Activated CD8-positive, alpha-beta memory T cell treated with anti-CD3 and anti-CD28 coated beads for 4 hours (primary cell): Measurements from ENCODE around the gene SLC41A3.

Experiments used
- DNase-seq, 2 donors: peaks; one replicate each; pipeline ENCODE4 v3.0.0-alpha.2; 2020; ENCODE audit warnings: low read depth in 2 of 2

The SLC41A3 gene

DNA sequence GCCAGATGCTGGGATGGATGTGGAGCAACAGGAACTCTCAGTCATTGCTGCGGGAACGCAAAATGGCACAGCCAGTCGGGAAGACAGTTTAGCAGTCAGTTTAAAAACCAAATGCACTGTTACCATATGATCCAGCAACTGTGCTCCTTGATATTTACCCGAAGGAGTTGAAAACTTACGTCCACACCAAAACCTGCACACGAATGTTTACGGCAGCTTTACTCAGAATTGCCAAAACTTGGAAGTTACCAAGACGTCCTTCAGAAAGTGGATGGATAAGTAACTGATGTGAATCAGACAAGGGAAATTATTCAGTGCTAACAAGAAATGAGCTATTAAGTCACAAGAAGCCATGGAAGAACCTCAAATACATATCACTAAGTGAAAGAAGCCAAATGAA is 36.1 kb upstream of the SLC41A3 start:
- DNase-seq, result no peak

DNA sequence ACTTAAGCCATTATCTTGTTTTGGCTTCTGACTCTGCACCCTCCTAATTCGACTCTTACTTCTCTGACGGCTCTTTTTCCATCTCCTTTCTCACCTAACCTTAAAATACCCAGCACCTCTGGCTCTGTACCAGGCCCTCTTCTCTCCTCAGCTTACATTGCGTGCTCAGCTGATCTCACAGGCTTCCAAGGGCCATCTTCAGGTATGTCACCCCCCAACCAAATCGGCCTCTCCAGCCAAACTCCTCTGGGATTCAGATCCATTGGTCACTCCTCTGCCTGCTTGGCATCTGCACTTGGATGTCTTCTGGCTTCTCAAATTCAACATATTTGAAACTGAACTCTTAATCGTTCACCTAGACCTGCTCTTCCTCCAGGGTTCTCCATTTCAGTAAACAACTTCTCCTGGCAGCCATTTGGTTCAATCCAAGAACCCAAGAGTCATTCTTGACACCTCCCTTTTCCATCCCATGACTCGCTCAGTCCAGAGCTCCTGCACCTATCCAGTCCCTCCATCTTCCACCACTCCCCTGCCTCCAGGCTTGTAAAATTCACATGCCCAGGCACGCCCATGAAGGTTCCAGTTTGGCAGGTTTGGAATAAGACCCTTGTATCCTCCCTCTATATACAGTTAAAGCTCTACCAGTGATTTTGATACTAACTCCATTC is 35.2 kb upstream of the SLC41A3 start:
- DNase-seq, result no peak

DNA sequence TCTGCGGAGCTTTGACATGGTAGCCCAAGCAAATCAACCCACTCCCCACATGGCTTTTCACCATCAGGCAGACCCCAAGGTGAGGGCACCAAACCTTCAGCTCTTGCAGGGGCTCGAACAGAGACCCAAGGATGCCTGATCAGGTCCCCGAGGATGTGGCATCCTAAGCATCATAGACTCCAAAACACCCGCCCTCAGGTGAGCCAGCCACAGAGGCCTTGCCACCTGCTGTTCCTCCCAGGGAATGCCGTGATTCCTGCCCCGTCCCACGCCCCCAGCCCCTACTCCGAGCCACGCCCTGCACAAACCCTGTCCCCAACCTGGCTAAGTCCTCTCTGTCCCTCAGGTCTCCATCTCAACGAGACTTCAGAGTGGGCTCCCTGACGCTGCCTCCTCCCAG is 34.7 kb upstream of the SLC41A3 start:
- no peak for DNase-seq

DNA sequence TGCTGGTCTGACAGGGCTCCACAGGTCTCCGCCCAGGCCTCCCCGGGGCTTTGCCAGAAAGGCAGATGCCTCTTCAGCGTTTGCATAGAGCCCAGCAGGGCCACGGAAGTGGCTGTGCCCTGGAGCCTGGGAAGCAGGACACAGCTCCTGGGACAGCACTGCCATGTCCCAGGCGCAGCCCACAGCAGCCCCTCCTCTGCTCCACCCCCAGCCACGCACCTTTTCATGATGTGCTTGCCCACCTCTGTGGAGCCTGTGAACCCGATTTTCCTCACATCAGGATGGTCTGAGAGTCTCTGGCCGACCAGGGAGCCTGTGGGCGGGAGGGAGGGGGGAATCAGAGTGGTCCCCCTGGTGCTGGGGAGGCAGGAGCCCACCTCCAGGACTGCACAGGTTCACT is 33.9 kb upstream of the SLC41A3 start:
- no peak for DNase-seq

DNA sequence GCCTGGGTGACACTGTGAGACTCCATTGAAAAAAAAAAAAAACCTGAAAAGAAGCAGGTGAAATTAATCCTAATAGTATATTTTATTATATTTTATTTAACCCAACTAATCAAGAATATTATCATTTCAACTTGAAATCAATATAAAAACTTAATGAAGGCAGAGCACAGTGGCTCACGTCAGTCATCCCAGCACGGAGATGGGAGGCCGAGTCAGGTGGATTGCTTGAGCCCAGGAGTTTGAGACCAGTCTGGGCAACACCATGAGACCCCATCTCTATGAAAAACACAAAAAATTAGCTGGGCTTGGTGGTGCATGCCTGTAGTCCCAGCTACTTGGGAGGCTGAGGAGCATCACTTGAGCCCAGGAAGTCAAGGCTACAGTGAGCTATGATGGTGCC is 33.3 kb upstream of the SLC41A3 start:
- DNase-seq, result no peak

- no peak for DNase-seq
Measured at GRCh38 chr3:126116526-126116925, 32.6 kb upstream of the SLC41A3 start.

DNA sequence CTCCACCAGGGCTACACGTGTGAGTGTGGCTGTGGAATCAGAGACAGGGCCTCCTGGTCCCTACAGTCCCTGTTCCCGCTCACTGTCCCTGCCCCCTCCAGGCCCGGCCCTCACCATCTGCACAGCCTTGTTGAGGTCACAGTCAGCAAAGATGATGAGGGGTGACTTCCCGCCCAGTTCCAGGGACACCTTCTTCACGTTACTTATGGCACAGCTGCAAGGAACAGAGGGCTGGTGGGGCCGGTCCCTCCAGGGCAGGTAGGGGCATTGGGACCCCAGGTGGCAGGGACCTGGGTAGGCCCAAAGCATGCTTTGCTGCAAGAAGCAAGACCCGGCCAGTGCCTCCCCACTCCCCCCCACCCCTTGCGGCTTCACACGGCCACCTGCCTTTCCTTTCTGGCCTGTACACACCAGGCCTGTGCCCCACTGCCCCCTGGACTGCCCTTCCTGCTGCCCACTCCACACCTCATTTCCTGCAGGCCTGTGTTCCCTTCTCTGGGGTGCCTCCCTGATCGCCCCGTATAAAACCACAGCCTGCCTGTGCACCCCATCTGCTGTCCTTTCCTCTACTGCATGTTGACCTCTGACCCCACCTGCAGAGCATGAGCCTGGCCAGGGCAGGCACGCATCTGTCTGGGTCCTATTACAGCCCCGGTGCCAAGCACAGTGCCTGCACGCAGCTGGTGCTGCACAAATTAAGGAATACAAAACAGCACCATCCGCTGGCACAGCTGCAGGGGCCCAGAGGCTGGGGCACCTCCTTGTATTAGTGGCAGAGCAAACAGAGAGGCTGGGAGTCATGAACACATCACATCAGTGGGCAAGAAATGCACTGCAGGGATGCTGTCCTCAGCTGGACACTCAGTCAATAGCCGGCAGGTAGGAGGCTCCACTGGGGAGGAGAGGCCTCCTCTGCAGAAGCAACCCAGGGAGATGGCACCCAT is 30.8 kb upstream of the SLC41A3 start:
- no peak for DNase-seq

DNA sequence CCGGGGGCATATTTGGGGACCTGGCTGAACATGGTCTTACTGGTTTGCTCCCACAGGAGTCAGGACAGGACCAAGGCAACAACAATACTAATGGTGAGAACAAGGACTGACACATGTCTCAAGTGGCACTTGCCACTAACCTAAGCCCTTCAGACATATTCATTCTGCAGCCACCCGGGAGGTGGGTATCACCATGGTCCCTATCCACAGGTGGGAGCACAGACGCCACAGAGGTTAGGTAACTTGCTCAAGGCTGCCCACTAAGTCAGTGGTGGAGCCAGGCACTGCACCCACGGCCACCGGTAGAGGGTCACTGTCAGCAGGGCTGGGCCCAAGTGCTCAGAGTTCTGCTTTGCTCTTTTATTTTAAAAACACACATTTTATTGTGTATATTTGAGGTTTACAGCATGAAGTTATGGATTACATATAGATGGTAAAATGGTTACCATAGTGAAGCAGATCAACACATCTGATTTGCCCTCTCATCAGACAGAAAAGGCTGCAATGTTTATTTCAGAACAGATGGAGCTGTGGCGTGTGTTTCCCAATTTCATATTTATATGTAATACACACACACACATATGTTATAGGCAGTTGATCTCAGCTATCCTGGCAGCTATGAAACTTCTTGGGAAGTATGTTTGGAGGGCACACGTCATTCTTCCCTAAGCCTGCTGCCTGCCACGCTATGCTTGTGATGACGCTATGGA is 30.0 kb upstream of the SLC41A3 start:
- DNase-seq, result no peak

GRCh38 chr3:126113238-126113555 is 29.3 kb upstream of the SLC41A3 start:
- DNase-seq, result no peak

DNA sequence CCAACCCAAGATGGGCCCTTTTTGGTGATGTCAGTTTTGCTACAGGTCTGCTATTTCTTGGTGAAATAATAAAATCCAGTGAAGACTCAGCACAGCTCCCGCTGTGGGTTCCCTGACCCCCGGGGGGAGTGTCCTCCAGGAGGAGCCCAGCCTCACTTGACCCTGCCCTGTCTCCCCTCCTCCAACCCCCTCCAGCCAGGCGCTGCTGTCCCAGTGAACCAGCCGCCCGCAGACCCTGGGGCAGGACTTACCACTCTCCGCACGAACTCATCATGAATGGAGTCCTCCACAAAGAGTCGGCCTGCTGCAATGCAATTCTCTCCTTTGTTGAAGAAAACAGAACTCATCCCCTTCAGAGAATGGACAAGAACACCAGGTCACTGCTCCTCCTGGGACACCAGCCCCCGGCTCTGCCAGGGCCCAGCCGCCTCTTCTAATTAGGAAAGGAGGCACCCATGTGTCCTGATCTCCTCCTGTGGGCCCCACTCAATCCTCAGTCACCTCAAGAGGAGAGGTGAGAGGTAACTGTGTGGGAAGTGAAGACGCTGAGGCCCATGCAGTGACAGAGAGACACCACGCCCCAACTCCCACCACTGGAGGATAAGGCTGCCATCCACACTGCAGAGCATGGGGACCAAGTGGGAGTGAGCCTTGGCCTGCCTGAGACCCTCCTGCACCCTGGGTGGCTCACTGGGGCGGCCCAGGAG is 28.8 kb upstream of the SLC41A3 start:
- DNase-seq, result no peak

GRCh38 chr3:126111566-126112475 is 27.9 kb upstream of the SLC41A3 start:
- DNase-seq, result no peak

GRCh38 chr3:126111126-126111551 is 27.2 kb upstream of the SLC41A3 start:
- no peak for DNase-seq

DNA sequence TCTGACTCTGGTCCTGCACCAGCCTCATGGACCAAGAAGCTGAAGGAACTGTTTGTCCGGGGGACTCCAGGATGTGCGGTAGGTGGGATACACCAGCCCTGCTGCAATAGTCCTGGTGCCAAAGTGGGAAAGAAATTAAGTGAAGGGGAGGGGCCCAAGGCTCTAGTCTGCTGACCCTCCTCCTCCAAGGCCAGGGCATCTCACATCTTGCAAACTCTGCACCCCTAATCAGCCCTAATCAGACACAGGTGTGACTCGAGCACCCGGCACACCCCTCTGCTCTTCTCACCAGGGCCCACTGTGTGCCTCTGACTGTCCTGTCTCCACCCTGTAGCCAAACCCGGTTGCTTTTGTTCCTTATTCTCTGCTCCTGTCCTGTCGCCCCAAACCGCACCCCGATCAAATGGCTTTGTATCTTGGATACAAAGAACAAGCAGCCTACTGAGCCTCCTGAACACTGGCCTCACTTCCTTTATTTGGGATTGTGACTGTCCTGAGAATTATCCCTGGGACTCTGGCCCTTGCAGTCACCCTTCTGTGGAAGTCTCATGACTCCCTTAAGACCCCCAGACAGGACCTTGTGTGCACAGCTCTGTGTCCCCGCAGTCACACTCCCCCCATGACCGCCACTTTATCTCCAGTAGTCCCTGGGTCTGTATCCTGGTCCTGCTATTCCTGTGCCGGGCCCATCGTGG is 26.7 kb upstream of the SLC41A3 start:
- no peak for DNase-seq

DNA sequence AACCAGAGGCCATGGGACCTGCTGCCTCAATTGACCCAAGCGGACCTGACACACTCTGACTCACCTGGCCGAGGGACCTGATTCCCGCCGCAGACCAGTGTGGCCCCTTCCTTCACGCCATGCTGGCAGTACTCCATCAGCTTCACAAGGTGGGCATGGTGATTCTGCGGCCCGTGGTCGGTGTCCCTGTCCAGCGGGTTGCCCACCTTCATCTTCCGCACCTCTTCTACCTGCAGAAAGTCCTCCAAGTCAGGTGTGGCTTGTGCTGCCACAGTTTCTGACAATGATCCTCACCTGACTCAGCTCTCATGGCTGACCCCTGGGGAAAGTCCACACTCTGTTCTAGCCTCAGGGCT is 25.9 kb upstream of the SLC41A3 start:
- DNase-seq, result no peak

GRCh38 chr3:126109146-126109879 is 25.4 kb upstream of the SLC41A3 start:
- DNase-seq, result no peak

DNA sequence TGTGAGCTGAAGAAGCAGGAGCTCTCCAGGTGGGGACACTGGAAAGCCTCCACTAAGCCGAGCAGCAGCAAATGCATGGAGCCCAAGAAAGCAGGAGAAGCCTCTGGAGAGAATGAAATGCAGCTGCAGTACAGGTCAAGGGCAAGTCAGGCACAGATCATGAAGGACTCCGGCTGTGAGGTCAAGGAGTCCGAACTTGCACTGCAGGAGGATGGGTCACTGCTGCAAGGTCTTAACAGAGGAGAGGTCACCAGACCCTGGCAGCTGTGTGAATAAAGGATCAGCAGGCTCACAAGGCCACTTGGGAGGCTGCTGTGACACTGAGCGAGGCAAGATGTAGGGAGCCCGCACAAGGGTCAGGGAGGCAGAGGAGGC is 24.7 kb upstream of the SLC41A3 start:
- no peak for DNase-seq

GRCh38 chr3:126107957-126108675 is 24.2 kb upstream of the SLC41A3 start:
- DNase-seq, result no peak

DNA sequence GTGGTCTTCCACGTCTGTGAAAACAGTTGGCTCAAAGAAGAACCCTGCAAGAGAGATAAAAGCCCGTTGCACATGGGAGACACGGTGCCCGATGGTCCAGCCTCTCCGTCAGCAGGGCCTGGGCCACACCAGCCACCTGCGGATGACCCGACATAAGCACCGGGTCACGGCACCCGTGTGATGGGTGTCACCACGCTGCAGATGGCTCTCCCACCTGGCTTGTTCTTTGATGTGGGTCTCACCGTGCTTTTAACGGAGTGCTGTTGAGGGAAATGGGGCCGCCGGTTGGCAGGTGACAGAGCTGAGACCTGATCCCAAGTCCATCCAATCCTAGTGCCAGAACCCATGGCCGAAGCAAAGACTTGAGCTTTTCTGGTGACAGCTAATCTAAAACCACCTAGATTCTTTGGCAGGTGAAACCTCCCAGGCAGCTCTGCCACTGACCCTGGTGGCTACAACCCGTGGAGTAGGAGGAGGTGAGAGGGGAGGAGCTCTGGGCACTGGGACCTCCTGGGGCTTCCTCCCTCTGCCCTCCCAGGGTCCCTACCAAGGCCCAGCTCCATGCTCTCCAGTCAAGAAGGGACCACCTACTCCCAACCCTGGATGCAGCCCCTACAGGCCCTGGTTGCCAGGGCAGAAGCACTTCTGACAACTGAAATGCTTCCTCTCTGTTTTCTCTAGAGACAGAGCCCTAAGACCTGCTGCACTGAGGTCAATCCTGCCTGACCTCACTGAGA is 23.4 kb upstream of the SLC41A3 start:
- DNase-seq, result no peak
